Body of pancreas (tissue), 4 donors: ENCODE data around the gene ZNF575.

Source experiments
- POLR2A ChIP-seq, 3 donors: fragments of 450-650 bp; IDR thresholded peaks; one replicate each; pipeline ENCODE4 v1.6.1; 2016; ENCODE audit warnings: antibody characterized with exemption in 3 of 3, mild to moderate bottlenecking in 2 of 3
- TF ChIP-seq, protein P1 (sequence below), 7 experiments: fragments of 450-650 bp in 4 of 7; fragments of 200-600 bp in 3 of 7; sonication (generic) in 3 of 7; IDR thresholded peaks; one replicate each; pipeline ENCODE4 v1.5.1; 2016 to 2019; ENCODE audit warnings: antibody characterized with exemption in 7 of 7

- no peak for TF ChIP-seq POLR2A (IDR thresholded peaks at IDR 0.05)
- TF ChIP-seq, protein P1, sequence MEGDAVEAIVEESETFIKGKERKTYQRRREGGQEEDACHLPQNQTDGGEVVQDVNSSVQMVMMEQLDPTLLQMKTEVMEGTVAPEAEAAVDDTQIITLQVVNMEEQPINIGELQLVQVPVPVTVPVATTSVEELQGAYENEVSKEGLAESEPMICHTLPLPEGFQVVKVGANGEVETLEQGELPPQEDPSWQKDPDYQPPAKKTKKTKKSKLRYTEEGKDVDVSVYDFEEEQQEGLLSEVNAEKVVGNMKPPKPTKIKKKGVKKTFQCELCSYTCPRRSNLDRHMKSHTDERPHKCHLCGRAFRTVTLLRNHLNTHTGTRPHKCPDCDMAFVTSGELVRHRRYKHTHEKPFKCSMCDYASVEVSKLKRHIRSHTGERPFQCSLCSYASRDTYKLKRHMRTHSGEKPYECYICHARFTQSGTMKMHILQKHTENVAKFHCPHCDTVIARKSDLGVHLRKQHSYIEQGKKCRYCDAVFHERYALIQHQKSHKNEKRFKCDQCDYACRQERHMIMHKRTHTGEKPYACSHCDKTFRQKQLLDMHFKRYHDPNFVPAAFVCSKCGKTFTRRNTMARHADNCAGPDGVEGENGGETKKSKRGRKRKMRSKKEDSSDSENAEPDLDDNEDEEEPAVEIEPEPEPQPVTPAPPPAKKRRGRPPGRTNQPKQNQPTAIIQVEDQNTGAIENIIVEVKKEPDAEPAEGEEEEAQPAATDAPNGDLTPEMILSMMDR (IDR thresholded peaks at IDR 0.05): no peak
Observed at GRCh38 chr19:43505941-43506340, 27.0 kb upstream of the ZNF575 start.
